ENCODE results near the gene DLG2. TPM values are rescaled to one million over a fixed set of nuclear protein-coding genes. Genes with fewer than 3 reads are reported as not detected.

Gene DLG2
- total RNA-seq, 4 donors from 2014 or later: 6.5 to 14.6 (median 7.2) TPM

DNA sequence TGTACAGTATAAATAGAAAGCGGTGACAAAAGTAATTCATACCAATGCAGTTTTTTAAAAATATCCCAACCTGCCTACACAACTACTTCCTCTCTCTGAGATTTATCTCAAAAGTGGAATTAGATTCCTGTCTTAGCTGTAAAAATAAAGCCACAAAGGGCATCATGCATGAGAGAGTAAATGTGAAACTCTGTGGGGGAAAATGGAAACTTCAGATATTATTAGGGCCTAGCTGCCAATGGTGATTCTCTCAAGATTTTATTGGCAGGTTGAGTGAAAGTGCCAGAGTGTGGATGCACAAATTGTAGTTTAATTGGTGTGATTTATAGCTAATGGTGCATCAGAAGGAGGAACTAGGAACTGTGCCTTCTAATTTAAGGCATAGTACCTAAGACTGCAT lies 1984.0 kb downstream of the DLG2 start:
- Histone ChIP-seq H3K36me3 (no peaks in the 10 kb centered on the region), H3K27me3 (no peaks in the 10 kb centered on the region), H3K4me3 (no peak overlapping the region), H3K9me3 (no peaks in the 10 kb centered on the region), H3K4me1 (peaks cover 0 to 3% (median 0%) of the 10 kb centered on the region in 4 donors), H3K27ac (no peak overlapping the region)
- DNase-seq (ENCODE audit: low spot score in 2 of 2): no peak
- TF ChIP-seq POLR2A (IDR thresholded peaks at IDR 0.05) (no peak), EP300 (IDR thresholded peaks at IDR 0.05) (no peak)
- TF ChIP-seq, protein P1, sequence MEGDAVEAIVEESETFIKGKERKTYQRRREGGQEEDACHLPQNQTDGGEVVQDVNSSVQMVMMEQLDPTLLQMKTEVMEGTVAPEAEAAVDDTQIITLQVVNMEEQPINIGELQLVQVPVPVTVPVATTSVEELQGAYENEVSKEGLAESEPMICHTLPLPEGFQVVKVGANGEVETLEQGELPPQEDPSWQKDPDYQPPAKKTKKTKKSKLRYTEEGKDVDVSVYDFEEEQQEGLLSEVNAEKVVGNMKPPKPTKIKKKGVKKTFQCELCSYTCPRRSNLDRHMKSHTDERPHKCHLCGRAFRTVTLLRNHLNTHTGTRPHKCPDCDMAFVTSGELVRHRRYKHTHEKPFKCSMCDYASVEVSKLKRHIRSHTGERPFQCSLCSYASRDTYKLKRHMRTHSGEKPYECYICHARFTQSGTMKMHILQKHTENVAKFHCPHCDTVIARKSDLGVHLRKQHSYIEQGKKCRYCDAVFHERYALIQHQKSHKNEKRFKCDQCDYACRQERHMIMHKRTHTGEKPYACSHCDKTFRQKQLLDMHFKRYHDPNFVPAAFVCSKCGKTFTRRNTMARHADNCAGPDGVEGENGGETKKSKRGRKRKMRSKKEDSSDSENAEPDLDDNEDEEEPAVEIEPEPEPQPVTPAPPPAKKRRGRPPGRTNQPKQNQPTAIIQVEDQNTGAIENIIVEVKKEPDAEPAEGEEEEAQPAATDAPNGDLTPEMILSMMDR (IDR thresholded peaks at IDR 0.05): no peak
- WGBS, 2 donors: 90 to 98% methylated on average over 1 of the region's 1 CpG

DNA sequence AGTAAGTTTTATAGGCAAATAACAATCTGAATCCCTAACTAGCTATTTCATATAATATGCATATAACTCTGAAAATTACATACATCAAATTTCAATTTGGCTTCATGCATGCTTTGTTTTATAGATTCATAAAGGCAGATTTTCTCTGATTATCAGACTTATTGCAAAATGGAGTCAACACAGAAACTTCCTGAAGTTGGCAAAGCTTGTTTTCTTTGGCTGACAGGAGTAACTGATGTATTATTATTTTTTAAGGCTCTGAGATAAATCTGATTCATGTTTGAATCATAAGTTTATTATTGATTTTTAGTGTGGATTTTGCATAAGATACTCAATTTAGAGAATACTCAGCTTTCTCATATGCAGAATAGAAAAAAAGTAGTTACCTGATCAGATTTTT lies 1984.6 kb downstream of the DLG2 start:
- no peak overlapping the region for H3K27ac ChIP-seq

DNA sequence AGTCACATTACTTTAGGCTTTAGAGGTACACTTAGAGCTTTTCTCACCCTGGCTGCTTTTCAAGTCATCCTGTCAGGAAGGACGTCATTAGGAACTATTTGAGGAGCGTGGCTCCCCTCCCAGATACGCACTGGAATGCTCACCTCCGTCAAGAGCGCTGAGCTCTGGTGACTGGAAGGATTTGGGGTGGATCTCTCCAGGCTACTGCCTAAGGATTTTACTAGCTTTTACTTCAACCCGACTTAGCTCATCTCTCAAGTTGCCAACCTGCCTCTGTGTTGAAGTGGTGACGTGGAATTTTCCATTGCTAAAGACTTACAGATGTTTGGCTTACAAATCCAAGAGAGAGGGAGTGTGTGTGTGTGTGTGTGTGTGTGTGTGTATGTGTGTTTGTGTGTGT lies 1985.6 kb downstream of the DLG2 start:
- H3K4me1 ChIP-seq: peaks cover 0 to 3% (median 0%) of the 10 kb centered on the region in 4 donors
- no peaks in the 10 kb centered on the region for H3K36me3 ChIP-seq
- TF ChIP-seq POLR2A (IDR thresholded peaks at IDR 0.05) (no peak), EP300 (IDR thresholded peaks at IDR 0.05) (peak in 1 of 2 donors; percentile 58)
- TF ChIP-seq, protein P1 (IDR thresholded peaks at IDR 0.05): no peak
- H3K27me3 ChIP-seq: no peaks in the 10 kb centered on the region
- H3K9me3 ChIP-seq: no peaks in the 10 kb centered on the region
- WGBS, 2 donors: 37 to 39% methylated on average over 7 of the region's 7 CpGs
- peak; percentile 17 to 49 for DNase-seq (ENCODE audit: low spot score in 2 of 2)
- no peak overlapping the region for H3K4me3 ChIP-seq
- peak overlapping the region in 1 of 4 donors; percentile 39 for H3K27ac ChIP-seq

More for the DNA sequence above, 1984.6 kb downstream of the DLG2 start:
- no peak for TF ChIP-seq EP300 (IDR thresholded peaks at IDR 0.05)
- TF ChIP-seq POLR2A (IDR thresholded peaks at IDR 0.05): no peak
- TF ChIP-seq, protein P1 (IDR thresholded peaks at IDR 0.05): no peak
- Histone ChIP-seq H3K4me1 (peaks cover 0 to 3% (median 0%) of the 10 kb centered on the region in 4 donors), H3K27me3 (no peaks in the 10 kb centered on the region), H3K4me3 (no peak overlapping the region), H3K9me3 (no peaks in the 10 kb centered on the region), H3K36me3 (no peaks in the 10 kb centered on the region)
- DNase-seq (ENCODE audit: low spot score in 2 of 2): no peak

DNA sequence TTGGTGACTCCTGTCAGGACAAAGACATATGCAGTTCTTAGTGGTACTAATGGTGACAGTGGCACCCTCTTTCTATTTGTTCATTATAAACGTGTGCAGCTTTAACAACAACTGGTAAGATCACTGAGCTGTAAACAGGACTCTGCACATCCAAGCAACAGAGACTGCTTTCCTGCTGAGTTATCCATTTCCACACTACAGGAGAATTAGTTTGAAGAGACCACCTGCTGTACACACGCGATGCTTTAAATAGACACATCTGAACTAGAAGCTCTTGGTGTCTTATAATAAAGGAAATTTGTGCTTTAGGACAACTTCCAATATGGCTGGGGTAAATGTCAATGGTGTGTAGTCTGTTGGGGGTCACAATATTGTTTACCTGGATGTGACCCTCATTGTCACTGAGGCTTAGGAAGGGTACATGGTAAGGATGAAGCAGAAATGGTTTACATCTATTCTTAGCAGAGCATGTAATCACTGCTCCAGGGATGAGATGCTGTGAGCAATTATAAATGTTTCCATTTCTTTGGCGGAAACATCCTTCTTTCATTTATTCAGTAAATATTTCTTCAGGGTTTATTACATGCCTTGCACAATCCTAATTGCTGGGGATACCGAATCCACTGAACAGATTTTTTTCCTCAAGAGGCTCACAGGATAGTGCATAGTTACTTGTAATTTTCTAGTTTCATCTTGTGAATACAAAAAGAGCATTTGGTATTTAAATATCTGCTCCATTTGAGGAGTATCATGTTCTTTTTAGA lies 1987.0 kb downstream of the DLG2 start:
- Histone ChIP-seq H3K9me3 (no peaks in the 10 kb centered on the region), H3K36me3 (no peaks in the 10 kb centered on the region), H3K4me3 (no peak overlapping the region), H3K4me1 (peaks cover 0 to 3% (median 0%) of the 10 kb centered on the region in 4 donors), H3K27me3 (no peaks in the 10 kb centered on the region), H3K27ac (no peak overlapping the region)
- DNase-seq (ENCODE audit: low spot score in 2 of 2): no peak
- TF ChIP-seq EP300 (IDR thresholded peaks at IDR 0.05) (no peak), POLR2A (IDR thresholded peaks at IDR 0.05) (no peak)
- TF ChIP-seq, protein P1 (IDR thresholded peaks at IDR 0.05): no peak
- WGBS, 2 donors: 68 to 70% methylated on average over 5 of the region's 5 CpGs

DNA sequence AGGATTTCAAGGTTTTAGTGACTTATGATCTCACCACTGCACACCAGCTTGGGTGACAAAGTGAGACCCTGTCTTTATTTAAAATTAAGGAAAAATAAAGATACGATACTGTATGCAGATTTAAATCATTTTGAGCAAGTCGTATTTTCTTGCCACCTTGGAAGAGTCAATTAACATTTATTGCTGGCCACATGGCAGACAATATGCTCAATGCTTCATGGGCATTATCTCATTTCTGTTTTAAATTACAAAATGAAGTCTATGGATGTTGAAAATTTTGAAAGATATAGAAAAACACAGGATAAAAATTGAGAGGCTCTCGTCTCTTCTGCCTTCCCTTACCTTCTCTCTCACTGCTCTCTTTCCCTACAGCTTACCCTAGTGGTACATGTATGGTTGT lies 1992.0 kb downstream of the DLG2 start:
- DNase-seq (ENCODE audit: low spot score in 2 of 2): no peak
- TF ChIP-seq, protein P1 (IDR thresholded peaks at IDR 0.05): no peak
- H3K4me3 ChIP-seq: no peak overlapping the region
- H3K27me3 ChIP-seq: no peaks in the 10 kb centered on the region
- no peaks in the 10 kb centered on the region for H3K4me1 ChIP-seq
- H3K9me3 ChIP-seq: no peaks in the 10 kb centered on the region
- H3K27ac ChIP-seq: no peak overlapping the region
- WGBS, 2 donors: 85 to 90% methylated on average over 3 of the region's 3 CpGs
- no peaks in the 10 kb centered on the region for H3K36me3 ChIP-seq

Measured in tibial nerve (tissue), 4 donors.